ENCODE measurements around the gene ASIP. TPM values are rescaled to one million over a fixed set of nuclear protein-coding genes. Genes with fewer than 3 reads are reported as not detected.
"Not testable (repeated sequence)": the region's sequence is repeated elsewhere in the genome, so short reads cannot be mapped to it uniquely, and the experiment has no call there.

The ASIP gene
- total RNA-seq, 1 experiment from 2014 or later: not detected

DNA sequence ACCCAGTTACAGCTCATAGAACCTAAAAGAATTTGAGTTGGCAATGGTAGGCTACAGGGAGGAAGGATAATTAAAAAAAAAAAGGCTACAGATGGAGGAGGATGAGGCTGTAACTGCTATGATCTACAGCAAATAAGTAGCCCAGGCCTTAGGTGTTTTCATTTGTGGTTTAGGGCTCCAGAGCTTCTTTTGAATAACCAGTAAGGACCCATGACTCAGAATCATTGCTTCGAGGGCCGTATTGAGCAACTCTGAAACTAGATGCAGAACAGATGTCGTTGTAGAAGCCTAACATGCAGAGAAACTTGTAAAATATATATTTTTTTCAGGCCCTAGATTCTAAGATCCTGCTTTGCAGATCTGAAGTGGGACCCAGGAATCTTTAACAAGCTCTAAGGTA lies 19.0 kb upstream of the ASIP start:
- H3K36me3 Mint-ChIP-seq (ENCODE audit: insufficient read depth, unreplicated experiment): no peaks in the 10 kb centered on the region
- no peaks in the 10 kb centered on the region for H3K9me3 Mint-ChIP-seq (ENCODE audit: low read depth, unreplicated experiment)
- CTCF ChIA-PET: no interaction called here
- no peaks in the 10 kb centered on the region for H3K4me1 Mint-ChIP-seq (ENCODE audit: low read depth, unreplicated experiment)
- no peak overlapping the region for H3K27ac Mint-ChIP-seq (ENCODE audit: unreplicated experiment)
- TF ChIP-seq, protein P1, sequence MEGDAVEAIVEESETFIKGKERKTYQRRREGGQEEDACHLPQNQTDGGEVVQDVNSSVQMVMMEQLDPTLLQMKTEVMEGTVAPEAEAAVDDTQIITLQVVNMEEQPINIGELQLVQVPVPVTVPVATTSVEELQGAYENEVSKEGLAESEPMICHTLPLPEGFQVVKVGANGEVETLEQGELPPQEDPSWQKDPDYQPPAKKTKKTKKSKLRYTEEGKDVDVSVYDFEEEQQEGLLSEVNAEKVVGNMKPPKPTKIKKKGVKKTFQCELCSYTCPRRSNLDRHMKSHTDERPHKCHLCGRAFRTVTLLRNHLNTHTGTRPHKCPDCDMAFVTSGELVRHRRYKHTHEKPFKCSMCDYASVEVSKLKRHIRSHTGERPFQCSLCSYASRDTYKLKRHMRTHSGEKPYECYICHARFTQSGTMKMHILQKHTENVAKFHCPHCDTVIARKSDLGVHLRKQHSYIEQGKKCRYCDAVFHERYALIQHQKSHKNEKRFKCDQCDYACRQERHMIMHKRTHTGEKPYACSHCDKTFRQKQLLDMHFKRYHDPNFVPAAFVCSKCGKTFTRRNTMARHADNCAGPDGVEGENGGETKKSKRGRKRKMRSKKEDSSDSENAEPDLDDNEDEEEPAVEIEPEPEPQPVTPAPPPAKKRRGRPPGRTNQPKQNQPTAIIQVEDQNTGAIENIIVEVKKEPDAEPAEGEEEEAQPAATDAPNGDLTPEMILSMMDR (IDR thresholded peaks at IDR 0.05; ENCODE audit: unreplicated experiment): no peak
- intact Hi-C loops (cut with micrococcal nuclease; ENCODE audit: unreplicated experiment): no loop called here
- no peak overlapping the region for H3K4me3 Mint-ChIP-seq (ENCODE audit: low read depth, unreplicated experiment)
- BruUV-seq (replicated peaks): no TSS peak
- H3K27me3 Mint-ChIP-seq (ENCODE audit: unreplicated experiment): no peaks in the 10 kb centered on the region
- DNase-seq: no peak

DNA sequence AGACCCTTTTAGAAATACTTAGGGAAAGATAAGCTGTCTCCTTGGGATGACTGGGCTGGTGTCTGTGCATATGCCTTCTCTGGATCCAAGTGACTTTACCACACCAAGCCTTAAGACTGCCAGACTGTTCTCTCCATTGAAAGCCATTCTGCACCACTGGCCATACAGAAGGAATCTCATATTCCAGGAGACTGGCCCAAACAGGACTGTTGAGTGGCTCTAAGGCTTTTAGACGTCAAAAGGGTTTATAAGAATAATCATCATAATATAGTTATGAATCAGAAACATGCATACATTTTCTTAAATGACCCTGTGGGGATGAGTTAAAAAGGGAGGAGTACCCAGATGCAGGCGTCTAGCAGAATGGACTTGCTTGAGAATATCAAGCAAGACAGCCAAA lies 17.0 kb upstream of the ASIP start:
- H3K9me3 Mint-ChIP-seq (ENCODE audit: low read depth, unreplicated experiment); H3K27ac Mint-ChIP-seq (ENCODE audit: unreplicated experiment); DNase-seq; intact Hi-C loops (cut with micrococcal nuclease; ENCODE audit: unreplicated experiment); H3K27me3 Mint-ChIP-seq (ENCODE audit: unreplicated experiment); H3K36me3 Mint-ChIP-seq (ENCODE audit: insufficient read depth, unreplicated experiment); BruUV-seq (replicated peaks); CTCF ChIA-PET; H3K4me1 Mint-ChIP-seq (ENCODE audit: low read depth, unreplicated experiment); H3K4me3 Mint-ChIP-seq (ENCODE audit: low read depth, unreplicated experiment): not testable (repeated sequence)

DNA sequence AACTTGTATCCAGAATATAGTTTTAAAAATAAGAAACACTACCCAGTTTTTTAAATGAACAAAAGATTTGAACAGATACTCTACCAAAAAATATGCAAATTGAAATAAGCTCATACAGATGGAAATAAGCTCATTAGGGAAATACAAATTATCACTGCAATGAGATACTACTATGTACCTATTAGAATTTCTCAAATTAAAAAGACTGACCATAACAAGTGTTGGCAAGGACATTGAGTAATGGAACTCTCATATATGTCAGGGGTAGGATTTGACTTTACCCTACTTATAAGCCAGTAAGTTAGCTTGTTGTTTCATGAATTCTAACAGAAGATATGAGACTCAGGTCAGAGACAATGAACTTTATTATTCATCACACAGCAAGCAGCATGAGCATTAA lies 9.6 kb upstream of the ASIP start:
- Mint-ChIP-seq H3K27ac (ENCODE audit: unreplicated experiment) (no peak overlapping the region), H3K4me1 (ENCODE audit: low read depth, unreplicated experiment) (no peaks in the 10 kb centered on the region), H3K9me3 (ENCODE audit: low read depth, unreplicated experiment) (peaks cover 6% of the 10 kb centered on the region), H3K36me3 (ENCODE audit: insufficient read depth, unreplicated experiment) (no peaks in the 10 kb centered on the region), H3K4me3 (ENCODE audit: low read depth, unreplicated experiment) (no peak overlapping the region), H3K27me3 (ENCODE audit: unreplicated experiment) (peaks cover 43% of the 10 kb centered on the region)
- TF ChIP-seq, protein P1 (IDR thresholded peaks at IDR 0.05; ENCODE audit: unreplicated experiment): no peak
- no TSS peak for BruUV-seq (replicated peaks)
- CTCF ChIA-PET: interaction anchor here (1.1 kb wide), 1 partner anchor 19 kb away, joined by 3 read pairs; no protein-coding TSS in a partner anchor
- intact Hi-C loops (cut with micrococcal nuclease; ENCODE audit: unreplicated experiment): no loop called here
- no peak for DNase-seq

DNA sequence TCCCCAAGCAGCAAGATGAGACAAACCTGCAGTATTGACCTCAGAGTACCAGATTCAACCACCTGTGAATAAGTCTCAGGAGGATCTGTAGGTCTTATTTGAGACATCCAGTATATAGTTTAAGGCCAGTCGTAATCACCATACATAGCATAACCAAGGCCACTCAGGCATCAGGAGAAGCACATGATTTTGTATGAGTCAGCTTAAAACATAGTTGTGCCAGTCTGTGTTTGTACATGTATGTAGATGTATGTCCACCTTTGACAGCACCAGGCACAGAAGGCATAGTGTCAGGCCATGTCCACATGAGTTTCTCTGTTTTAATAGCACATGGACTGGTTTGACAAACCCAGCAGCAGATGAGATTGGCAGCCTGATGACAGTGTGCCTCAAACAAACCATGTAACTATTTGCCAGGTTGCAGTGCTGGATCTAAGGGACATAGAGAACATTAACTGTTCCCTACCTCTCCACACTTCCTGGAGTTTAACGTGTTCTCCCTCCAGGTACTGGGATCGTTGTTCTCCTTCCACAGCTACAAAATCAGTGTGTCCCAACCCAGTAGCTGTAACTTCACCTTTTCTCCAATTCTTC lies 8.6 kb upstream of the ASIP start:
- H3K9me3 Mint-ChIP-seq (ENCODE audit: low read depth, unreplicated experiment): peaks cover 6% of the 10 kb centered on the region
- H3K27me3 Mint-ChIP-seq (ENCODE audit: unreplicated experiment): peaks cover 50% of the 10 kb centered on the region
- no TSS peak for BruUV-seq (replicated peaks)
- H3K4me3 Mint-ChIP-seq (ENCODE audit: low read depth, unreplicated experiment): no peak overlapping the region
- no peaks in the 10 kb centered on the region for H3K4me1 Mint-ChIP-seq (ENCODE audit: low read depth, unreplicated experiment)
- H3K36me3 Mint-ChIP-seq (ENCODE audit: insufficient read depth, unreplicated experiment): no peaks in the 10 kb centered on the region
- DNase-seq: no peak
- TF ChIP-seq, protein P1 (IDR thresholded peaks at IDR 0.05; ENCODE audit: unreplicated experiment): no peak
- intact Hi-C loops (cut with micrococcal nuclease; ENCODE audit: unreplicated experiment): no loop called here
- CTCF ChIA-PET: interaction anchor here (1.1 kb wide), 2 partner anchors 18 to 23 kb away, joined by 3 read pairs; no protein-coding TSS in a partner anchor
- H3K27ac Mint-ChIP-seq (ENCODE audit: unreplicated experiment): no peak overlapping the region

DNA sequence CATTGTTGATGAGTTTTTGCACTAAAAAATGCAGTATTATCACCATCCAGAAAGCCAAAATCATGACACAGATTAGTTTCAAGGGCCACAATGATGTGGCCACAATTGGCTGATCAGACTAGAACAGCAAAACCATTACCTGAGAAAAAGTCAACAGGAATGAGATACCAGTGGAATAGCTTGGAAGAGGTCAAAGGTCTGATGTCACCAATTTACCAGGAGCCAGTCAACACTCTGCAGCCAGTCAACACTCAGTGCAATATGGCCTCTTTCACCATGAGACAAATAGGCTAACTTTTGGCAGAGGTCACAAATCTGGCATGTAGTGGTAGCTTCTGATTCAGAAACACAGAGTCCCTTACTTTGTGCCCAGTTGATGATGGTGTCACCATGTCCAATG lies 7.5 kb upstream of the ASIP start:
- CTCF ChIA-PET: interaction anchor here (0.6 to 1.1 kb wide), 3 partner anchors 22 to 769 kb away, joined by 3 to 7 read pairs (median 3); no protein-coding TSS in a partner anchor
- intact Hi-C loops (cut with micrococcal nuclease; ENCODE audit: unreplicated experiment): no loop called here
- no peak overlapping the region for H3K27ac Mint-ChIP-seq (ENCODE audit: unreplicated experiment)
- no peak for DNase-seq
- H3K27me3 Mint-ChIP-seq (ENCODE audit: unreplicated experiment): peaks cover 61% of the 10 kb centered on the region
- TF ChIP-seq, protein P1 (IDR thresholded peaks at IDR 0.05; ENCODE audit: unreplicated experiment): no peak
- H3K9me3 Mint-ChIP-seq (ENCODE audit: low read depth, unreplicated experiment): peaks cover 12% of the 10 kb centered on the region
- no TSS peak for BruUV-seq (replicated peaks)
- no peak overlapping the region for H3K4me3 Mint-ChIP-seq (ENCODE audit: low read depth, unreplicated experiment)
- no peaks in the 10 kb centered on the region for H3K4me1 Mint-ChIP-seq (ENCODE audit: low read depth, unreplicated experiment)
- no peaks in the 10 kb centered on the region for H3K36me3 Mint-ChIP-seq (ENCODE audit: insufficient read depth, unreplicated experiment)

Measured in Calu3 (cell line).